ENCODE results near the gene CHAT.

GRCh38 chr10:49609283-49610113, 4.3 kb upstream of the CHAT start:
- TF ChIP-seq POLR2A (IDR thresholded peaks at IDR 0.05) (no peak), EP300 (IDR thresholded peaks at IDR 0.05) (no peak)
- TF ChIP-seq, protein P1, sequence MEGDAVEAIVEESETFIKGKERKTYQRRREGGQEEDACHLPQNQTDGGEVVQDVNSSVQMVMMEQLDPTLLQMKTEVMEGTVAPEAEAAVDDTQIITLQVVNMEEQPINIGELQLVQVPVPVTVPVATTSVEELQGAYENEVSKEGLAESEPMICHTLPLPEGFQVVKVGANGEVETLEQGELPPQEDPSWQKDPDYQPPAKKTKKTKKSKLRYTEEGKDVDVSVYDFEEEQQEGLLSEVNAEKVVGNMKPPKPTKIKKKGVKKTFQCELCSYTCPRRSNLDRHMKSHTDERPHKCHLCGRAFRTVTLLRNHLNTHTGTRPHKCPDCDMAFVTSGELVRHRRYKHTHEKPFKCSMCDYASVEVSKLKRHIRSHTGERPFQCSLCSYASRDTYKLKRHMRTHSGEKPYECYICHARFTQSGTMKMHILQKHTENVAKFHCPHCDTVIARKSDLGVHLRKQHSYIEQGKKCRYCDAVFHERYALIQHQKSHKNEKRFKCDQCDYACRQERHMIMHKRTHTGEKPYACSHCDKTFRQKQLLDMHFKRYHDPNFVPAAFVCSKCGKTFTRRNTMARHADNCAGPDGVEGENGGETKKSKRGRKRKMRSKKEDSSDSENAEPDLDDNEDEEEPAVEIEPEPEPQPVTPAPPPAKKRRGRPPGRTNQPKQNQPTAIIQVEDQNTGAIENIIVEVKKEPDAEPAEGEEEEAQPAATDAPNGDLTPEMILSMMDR (IDR thresholded peaks at IDR 0.05) = no peak

Measured in ovary (tissue), 3 donors.